Measurements from ENCODE around the gene MBD5. TPM values are rescaled to one million over a fixed set of nuclear protein-coding genes. Genes with fewer than 3 reads are reported as not detected.

Gene MBD5
- total and polyA plus RNA-seq, 2 of the 4 experiments (the other 2 are of a cell fraction), result 9.8 to 14.2 TPM

GRCh38 chr2:148020111-148021058, 506 bp upstream of the MBD5 start, which contains the start of gene ORC4:
ORC4 (minus strand) TSS chr2:148020737; CDS start chr2:147975958, 44,779 bp downstream.
- Histone ChIP-seq H4K8ac (ENCODE audit: low read depth in 2 of 2, low read length in 2 of 2) (peak within 1 kb of the TSS; percentile 5 to 90), H3K14ac (replicated peaks; ENCODE audit: low read depth, low read length) (peak within 1 kb of the TSS; percentile 82), H2BK5ac (ENCODE audit: low read depth, low read length, poor library complexity, severe bottlenecking) (peak within 1 kb of the TSS; percentile 97), H4K5ac (ENCODE audit: low read depth, low read length) (peak within 1 kb of the TSS; percentile 37), H2AFZ (replicated peaks; ENCODE audit: low read length, poor library complexity) (peak within 1 kb of the TSS; percentile 95), H3K36me3 (ENCODE audit: control insufficient read depth, insufficient read depth, low read length) (no peaks in the 10 kb centered on the region), H3K27me3 (ENCODE audit: control insufficient read depth, insufficient read depth, low read length) (no peaks in the 10 kb centered on the region), H3K9me3 (ENCODE audit: control insufficient read depth, insufficient read depth, low read length) (no peaks in the 10 kb centered on the region), H3K56ac (ENCODE audit: extremely low read depth, insufficient read depth, low read length) (peak within 1 kb of the TSS; percentile 82), H2BK120ac (ENCODE audit: low read depth, low read length) (peak within 1 kb of the TSS; percentile 64), H2AK5ac (ENCODE audit: low read depth, low read length) (peak within 1 kb of the TSS; percentile 88), H3K27ac (ENCODE audit: insufficient read depth, low read length) (peak within 1 kb of the TSS; percentile 92), H2BK15ac (ENCODE audit: low read depth, low read length) (peak within 1 kb of the TSS; percentile 37; the same call in 1 of the 3 replicates), H3K79me1 (ENCODE audit: low read depth in 1 of 2, low read length in 2 of 2) (peaks cover 12 to 34% of the 10 kb centered on the region in 2 experiments; a peak in 3 of 4 replicates), H3K4ac (ENCODE audit: low read depth, low read length) (peak within 1 kb of the TSS; percentile 85), H4K20me1 (ENCODE audit: insufficient read depth, low read length) (peaks cover 7% of the 10 kb centered on the region; the same call in 1 of the 2 replicates), H3K9ac (ENCODE audit: low read depth, low read length) (peak within 1 kb of the TSS; percentile 88), H3K4me2 (ENCODE audit: low read depth, low read length) (peak within 1 kb of the TSS; percentile 88), H3K9me1 (ENCODE audit: insufficient read depth, low read length) (no peaks in the 10 kb centered on the region), H3K4me1 (ENCODE audit: control insufficient read depth, insufficient read depth, low read length) (0 out of 2 replicates have a peak, but pooled peaks cover 2% of the 10 kb centered on the region), H2AK9ac (replicated peaks; ENCODE audit: low read depth, low read length, poor library complexity) (peak within 1 kb of the TSS; percentile 99), H3K18ac (ENCODE audit: low read depth, low read length) (peak within 1 kb of the TSS; percentile 33), H2BK20ac (ENCODE audit: low read depth, low read length) (peak within 1 kb of the TSS; percentile 3; the same call in 1 of the 2 replicates), H3K23ac (ENCODE audit: low read depth, low read length) (peak within 1 kb of the TSS; percentile 70), H4K91ac (ENCODE audit: insufficient read depth, low read depth, low read length) (peak within 1 kb of the TSS; percentile 92), H3K4me3 (ENCODE audit: insufficient read depth, low read depth, low read length) (peak within 1 kb of the TSS; percentile 96)
- no TSS peak for BruUV-seq (replicated peaks)
- ATAC-seq (ENCODE audit: low read depth) (peak; percentile 95), DNase-seq (peak; percentile 99)
- in situ Hi-C loops (cut with MboI; ENCODE audit: low sequenced_read_pairs) (no loop called here), dilution Hi-C loops (cut with HindIII; ENCODE audit: low sequenced_read_pairs, unreplicated experiment) (no loop called here), intact Hi-C loops (cut with micrococcal nuclease) (loop anchor here (1.0 to 5.0 kb wide), 2 partner anchors 252 to 489 kb away; no protein-coding TSS in a partner anchor)
- WGBS, 2 experiments (ENCODE audit: extremely low coverage in 2 of 2, insufficient read length in 1 of 2), result 0% methylated on average over 19 of the region's 52 CpGs; no CpG with 5 or more reads in 1 of the 2 experiments
- POLR2A ChIA-PET (ENCODE audit: unreplicated experiment), result interaction anchor here (0.6 to 1.4 kb wide), 3 partner anchors 9 to 18 kb away, joined by 3 to 10 read pairs (median 4); no protein-coding TSS in a partner anchor
- CTCF ChIA-PET, result interaction anchor here (0.6 to 1.4 kb wide), 5 partner anchors 9 to 1303 kb away, joined by 3 to 6 read pairs (median 4); no protein-coding TSS in a partner anchor
- TF ChIP-seq RAD21 (IDR thresholded peaks at IDR 0.05; ENCODE audit: low read length) (peak; percentile 27), CEBPB (IDR thresholded peaks at IDR 0.05; ENCODE audit: low read depth, low read length) (peak; percentile 18; the same call in 1 of the 2 replicates), BHLHE40 (IDR thresholded peaks at IDR 0.05; ENCODE audit: low read depth, low read length) (peak; percentile 71), POLR2A (IDR thresholded peaks at IDR 0.05; ENCODE audit: low read depth, low read length) (peak; percentile 26; the same call in 1 of the 2 replicates), NFE2L2 (IDR thresholded peaks at IDR 0.05; ENCODE audit: low read depth, low read length) (no peak), CTCF (conservative IDR thresholded peaks at IDR 0.05; ENCODE audit: low read depth, low read length) (peak; percentile 38), SMC3 (IDR thresholded peaks at IDR 0.05; ENCODE audit: low read depth, low read length) (peak; percentile 22; the same call in 1 of the 2 replicates), CHD1 (IDR thresholded peaks at IDR 0.05; ENCODE audit: low read depth, low read length) (no peak), FOS (IDR thresholded peaks at IDR 0.05; ENCODE audit: low read depth, low read length) (0 out of 2 replicates have a peak, but pooled peaks have one; percentile 4), MAZ (IDR thresholded peaks at IDR 0.05; ENCODE audit: borderline replicate concordance, low read depth, low read length) (peak; percentile 95), RFX5 (IDR thresholded peaks at IDR 0.05; ENCODE audit: low read depth, low read length) (no peak), MXI1 (IDR thresholded peaks at IDR 0.05; ENCODE audit: borderline replicate concordance, low read depth, low read length) (peak; percentile 58; the same call in 1 of the 2 replicates), USF2 (IDR thresholded peaks at IDR 0.05; ENCODE audit: low read depth, low read length) (peak; percentile 94)

Measured in IMR-90 (cell line).